GM19025 (cell line): Measurements from ENCODE around the gene ITGB6.

Experiments
- ATAC-seq: cut with Tn5 transposase; IDR thresholded peaks from one replicate; pipeline ENCODE4 v1.9.1; 2021; ENCODE audit warnings: mild to moderate bottlenecking, low read depth, moderate library complexity; ENCODE audit not compliant: unreplicated experiment

The ITGB6 gene

DNA sequence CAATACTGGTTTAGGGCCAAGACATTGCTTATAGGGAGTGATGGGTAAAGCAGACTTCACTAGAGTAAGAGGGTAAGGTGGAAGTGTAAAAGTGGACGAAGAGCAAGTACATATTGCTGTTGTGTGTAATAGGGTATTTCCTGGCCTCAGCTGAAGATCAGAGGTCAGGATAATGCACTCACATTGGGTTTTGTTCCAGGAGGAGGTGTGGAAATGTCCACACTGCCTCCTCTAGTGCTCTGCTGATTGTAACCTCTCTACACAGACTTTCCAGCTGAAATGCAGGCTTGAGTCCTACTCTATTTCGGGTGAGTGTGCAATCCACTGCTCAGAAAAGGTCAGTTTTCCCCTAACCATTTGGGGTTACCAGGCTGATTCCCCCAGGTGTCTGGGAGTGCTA is 96.0 kb downstream of the ITGB6 start:
- ATAC-seq, result no peak

DNA sequence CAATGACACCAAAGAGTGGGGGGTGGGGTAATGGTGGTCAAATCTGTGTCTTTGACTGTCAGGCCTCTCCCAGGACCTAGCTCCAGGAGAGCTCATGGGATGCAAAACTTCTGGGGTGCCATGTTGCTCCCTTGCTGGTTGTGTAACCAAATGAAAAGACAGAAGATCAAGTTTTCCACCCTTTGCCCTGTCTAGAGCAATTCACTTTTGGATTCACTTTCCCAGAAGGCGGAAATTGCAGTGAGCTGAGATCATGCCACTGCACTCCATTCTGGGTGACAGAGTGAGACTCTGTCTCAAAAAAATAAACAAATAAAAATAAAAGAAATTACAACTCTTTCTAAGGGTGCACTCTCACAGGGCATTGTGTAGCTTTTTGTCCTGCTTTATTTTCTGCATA is 102.7 kb downstream of the ITGB6 start:
- ATAC-seq, result no peak

DNA sequence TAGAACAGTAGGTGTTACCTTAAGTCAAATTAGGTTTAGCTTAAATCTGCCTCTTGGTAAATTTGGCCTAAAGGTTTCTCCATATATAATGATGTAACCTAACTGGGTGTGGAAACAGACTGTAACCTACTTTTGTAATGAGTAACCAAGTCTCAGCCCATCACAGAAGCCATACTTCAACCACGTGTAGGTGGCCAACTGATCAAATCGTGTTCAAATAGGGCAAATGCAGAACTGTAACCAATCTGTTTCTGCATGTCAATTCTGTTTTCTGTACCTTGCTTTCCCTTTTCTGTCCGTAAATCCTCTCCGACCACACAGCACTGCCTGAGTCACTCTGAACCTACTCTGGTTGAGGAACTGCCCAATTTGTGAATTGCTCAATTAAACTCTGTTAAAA is 103.7 kb downstream of the ITGB6 start:
- no peak for ATAC-seq

- ATAC-seq, result no peak
These were observed 107.6 kb downstream of the ITGB6 start for GRCh38 chr2:160092445-160092844.

DNA sequence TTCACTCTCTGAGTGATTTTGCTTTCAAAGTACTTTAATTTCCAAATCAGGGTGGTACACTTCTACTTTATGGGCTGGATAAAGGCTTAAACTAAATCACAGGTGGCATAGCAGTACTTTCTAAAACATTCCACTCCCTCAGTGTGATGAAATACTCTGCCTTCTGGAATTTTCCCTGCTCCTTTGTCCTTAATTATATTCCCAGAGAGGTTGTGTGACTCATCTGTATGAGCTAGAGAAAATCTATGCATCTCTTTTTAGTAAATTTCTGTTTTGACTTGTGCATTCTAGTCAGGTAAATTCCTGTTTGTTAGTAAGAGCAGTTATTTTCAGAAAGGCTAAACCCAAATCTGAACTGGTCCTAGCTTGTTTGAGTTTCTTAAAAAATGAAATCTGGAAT is 108.7 kb downstream of the ITGB6 start:
- ATAC-seq, result no peak

DNA sequence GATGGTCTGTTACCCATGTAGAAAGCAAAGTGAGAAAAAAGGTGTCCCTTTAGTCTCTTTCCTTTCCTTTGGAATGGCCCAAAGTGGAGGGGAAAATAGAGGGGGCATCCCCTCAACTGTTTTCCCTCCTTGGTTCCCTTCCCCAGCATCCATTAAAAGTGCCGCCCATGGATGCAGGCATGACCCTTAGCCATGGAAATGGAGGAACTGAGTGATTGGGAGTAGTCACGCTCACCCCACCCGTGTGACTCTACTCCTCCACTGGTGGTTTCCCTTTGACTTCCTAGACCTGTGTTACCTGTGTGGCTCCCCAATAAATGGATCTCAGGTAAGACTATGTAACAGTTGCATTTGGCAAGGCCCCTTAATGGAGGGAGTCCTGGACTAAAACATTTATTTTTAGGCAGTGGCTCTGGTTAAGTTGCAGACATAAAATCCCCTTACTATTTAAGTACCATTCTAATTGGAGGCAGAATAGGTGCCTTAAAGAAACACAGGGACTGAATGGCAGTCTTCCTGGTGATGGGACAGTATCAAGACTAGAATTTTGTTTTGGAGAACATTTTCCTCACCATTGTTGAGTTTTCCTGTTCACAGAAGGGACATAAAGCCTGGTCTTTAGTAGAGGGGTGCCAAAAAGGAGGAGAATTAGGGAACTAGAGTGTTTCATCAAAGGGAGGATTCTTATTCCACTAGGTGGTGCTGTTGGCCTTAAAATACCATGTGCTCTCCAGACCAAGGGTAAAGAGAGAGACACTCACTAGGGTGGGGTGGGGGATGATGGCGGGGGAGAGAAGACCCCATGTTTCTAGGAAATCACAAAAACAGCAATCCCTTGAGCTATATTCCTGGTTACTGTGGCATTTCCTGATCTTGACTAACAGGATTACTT is 112.0 kb downstream of the ITGB6 start:
- no peak for ATAC-seq

DNA sequence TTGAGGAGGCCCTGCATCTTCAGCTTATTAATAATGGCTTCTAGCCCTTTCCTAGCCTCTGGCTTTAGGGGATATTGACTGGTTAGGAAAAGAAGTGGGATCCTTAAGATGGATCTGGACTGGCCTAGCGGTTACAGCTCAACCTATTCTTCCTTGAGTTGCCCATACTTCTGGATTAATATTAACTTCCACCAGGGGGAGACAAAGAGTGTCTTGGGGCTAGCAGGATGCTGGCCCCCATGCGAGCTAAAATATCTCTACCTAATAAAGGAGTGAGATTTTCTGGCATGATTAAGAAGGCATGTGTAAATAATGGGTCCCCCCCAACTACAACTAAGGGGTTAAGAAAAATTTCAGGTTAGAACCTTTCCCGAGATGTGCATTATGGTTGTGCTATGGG is 114.4 kb downstream of the ITGB6 start:
- ATAC-seq, result no peak

- ATAC-seq, result no peak
These were observed 121.9 kb downstream of the ITGB6 start for GRCh38 chr2:160077912-160078810.

GRCh38 chr2:160076914-160077313 is 123.2 kb downstream of the ITGB6 start:
- no peak for ATAC-seq

DNA sequence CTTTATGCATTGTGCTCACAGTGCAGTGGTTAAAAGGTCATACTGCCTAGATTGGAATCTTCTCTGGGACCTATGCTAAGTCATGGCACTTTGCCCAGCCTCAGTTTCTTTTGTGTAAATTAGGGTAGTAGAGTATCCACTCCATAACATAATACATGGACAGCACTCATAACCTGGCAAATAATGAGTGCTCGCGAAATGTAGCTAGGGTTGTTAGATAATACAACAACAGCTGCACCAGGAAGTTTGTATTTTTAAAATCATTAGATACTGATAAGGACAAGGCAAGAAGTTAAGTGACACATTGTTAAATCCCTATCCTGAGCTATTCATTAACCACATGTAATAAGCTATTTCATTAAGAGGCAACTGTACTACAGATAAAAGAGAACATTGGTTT is 123.8 kb downstream of the ITGB6 start:
- no peak for ATAC-seq

- no peak for ATAC-seq
These were observed 124.9 kb downstream of the ITGB6 start for GRCh38 chr2:160075171-160075570.

GRCh38 chr2:160073284-160073888 is 126.7 kb downstream of the ITGB6 start:
- ATAC-seq, result no peak

- no peak for ATAC-seq
These were observed 131.2 kb downstream of the ITGB6 start for GRCh38 chr2:160068906-160069305.

DNA sequence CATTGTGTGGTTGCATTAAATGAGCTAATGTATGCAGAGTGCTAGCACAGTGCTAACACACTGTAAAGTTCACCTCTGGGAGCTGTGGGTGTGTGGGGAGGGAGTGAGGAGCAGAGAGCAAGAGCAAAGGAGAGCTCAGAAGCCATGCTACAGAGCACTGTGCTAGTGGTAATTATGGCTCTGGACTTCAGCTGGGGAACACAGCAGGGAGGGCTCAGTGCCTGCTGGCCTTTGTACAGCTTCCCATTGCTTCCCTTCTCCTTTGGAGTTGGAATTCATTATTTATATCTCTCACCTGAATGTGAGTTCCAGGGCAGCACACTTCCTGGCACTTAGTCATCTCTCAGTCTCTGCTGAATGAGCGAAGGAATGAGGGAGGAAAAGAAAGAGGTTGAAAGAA is 135.2 kb downstream of the ITGB6 start:
- ATAC-seq, result no peak

- no peak for ATAC-seq
These were observed 136.0 kb downstream of the ITGB6 start for GRCh38 chr2:160063879-160064612.

DNA sequence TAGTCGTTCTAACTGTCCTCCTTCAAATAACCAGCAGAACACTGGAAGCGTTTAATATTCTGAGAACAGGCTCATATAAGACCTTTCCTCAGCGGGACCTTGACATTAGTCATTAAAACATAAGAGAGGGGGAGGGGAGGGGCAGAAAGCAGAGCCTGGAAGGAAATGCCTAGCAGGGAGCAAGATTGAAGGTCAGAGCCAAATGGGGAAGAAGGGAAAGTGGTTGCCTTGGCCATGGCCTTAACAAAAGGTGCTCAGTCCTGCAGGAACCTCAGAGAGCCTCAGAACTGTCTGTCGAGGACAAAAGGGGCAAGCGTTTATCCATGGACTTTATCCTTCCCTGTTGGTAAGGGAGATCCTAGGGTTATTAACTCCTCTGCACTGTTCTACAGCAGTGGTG is 136.8 kb downstream of the ITGB6 start:
- ATAC-seq, result no peak

DNA sequence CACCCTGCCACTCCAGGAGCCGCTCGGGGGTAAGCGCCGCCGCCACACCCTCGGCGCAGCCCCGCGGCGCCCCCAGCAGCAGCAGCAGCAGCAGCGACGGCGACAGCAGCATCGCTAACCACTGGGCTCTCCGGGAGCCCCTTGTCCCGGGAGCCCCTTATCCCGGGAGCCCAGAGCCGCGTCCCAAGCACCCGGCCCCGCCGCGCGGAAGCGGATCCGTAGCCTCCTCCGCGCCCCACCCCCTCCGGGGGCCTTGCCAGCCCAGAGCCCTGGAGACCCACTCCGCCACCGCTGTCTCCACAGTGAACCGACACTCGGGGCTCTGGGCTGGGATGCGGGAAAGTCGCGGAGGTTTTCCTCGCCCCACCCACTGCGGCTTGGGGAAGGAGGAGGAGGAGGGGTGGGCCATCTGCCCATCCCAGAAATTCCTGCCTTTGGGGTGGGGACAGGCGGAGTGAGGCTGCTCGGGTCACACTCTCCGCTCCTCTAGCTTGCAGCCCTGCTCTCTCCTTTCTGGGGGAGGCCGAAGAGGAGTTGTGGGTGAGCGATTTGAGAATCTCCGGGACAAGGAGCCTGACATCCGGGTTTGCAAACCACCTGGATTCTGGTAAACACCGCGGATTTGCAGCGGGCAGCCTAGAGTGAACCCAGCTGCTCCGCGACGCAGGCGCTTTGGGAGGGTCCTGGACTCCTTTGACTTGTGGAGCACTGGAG is 137.6 kb downstream of the ITGB6 start, which contains the start of gene PLA2R1:
Gene PLA2R1 (minus strand): TSS at position 324 of the 714 bp plus-strand sequence. CDS start 212 bp downstream, at position 112.
- ATAC-seq, result no peak

DNA sequence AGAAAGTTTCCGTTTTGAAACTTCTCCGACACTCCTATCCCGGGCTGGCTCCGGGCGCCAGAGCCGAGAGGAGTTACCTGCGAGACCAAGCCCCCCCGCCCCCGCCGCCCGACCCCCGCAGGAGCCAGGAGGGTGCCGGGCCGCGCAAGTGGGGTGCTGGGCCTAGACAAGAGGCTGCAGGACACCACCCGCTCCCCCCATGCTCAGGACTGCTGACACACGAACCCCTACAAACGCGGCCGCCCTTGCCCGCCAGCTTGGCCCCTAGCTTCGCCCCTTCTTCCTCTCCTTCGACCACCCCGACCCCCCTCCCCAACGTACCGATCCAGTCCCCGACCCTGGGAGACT is 138.2 kb downstream of the ITGB6 start:
- ATAC-seq, result no peak

- ATAC-seq, result no peak
These were observed 138.5 kb downstream of the ITGB6 start for GRCh38 chr2:160061533-160061932.

GRCh38 chr2:160060297-160060696 is 139.8 kb downstream of the ITGB6 start:
- no peak for ATAC-seq
